ENCODE results near the gene OPCML.
A peak's percentile ranks its signal among the peaks of the same experiment; 100 is the strongest.

Gene OPCML

GRCh38 chr11:132718711-132719671 lies 813.3 kb downstream of the OPCML start:
- TF ChIP-seq ZFX (IDR thresholded peaks at IDR 0.05; ENCODE audit: borderline replicate concordance) (no peak), CTCF (IDR thresholded peaks at IDR 0.05) (no peak)
- no peak overlapping the region for H3K27ac ChIP-seq

- no peak for TF ChIP-seq ZFX (IDR thresholded peaks at IDR 0.05; ENCODE audit: borderline replicate concordance)
- no peak for TF ChIP-seq CTCF (IDR thresholded peaks at IDR 0.05)
- no peak overlapping the region for H3K27ac ChIP-seq
These were observed 814.5 kb downstream of the OPCML start for GRCh38 chr11:132717824-132718223.

GRCh38 chr11:132716037-132716436 lies 816.3 kb downstream of the OPCML start:
- H3K27ac ChIP-seq: no peak overlapping the region
- no peak for TF ChIP-seq CTCF (IDR thresholded peaks at IDR 0.05)
- TF ChIP-seq ZFX (IDR thresholded peaks at IDR 0.05; ENCODE audit: borderline replicate concordance): no peak

- no peak overlapping the region for H3K27ac ChIP-seq
- no peak for TF ChIP-seq ZFX (IDR thresholded peaks at IDR 0.05; ENCODE audit: borderline replicate concordance)
- no peak for TF ChIP-seq CTCF (IDR thresholded peaks at IDR 0.05)
These were observed 817.4 kb downstream of the OPCML start for GRCh38 chr11:132714859-132715440.

GRCh38 chr11:132712466-132712865 lies 819.8 kb downstream of the OPCML start:
- TF ChIP-seq ZFX (IDR thresholded peaks at IDR 0.05; ENCODE audit: borderline replicate concordance) (no peak), CTCF (IDR thresholded peaks at IDR 0.05) (no peak)
- no peak overlapping the region for H3K27ac ChIP-seq

GRCh38 chr11:132704781-132705375 lies 827.4 kb downstream of the OPCML start:
- TF ChIP-seq ZFX (IDR thresholded peaks at IDR 0.05; ENCODE audit: borderline replicate concordance) (no peak), CTCF (IDR thresholded peaks at IDR 0.05) (no peak)
- H3K27ac ChIP-seq: peak overlapping the region; percentile 95
